Ovary (tissue), 3 donors: ENCODE results near the gene CGB5.
"Not testable (repeated sequence)": the region's sequence is repeated elsewhere in the genome, so short reads cannot be mapped to it uniquely, and the experiment has no call there.

Experiments
- CTCF ChIP-seq, 3 donors: fragments of 450-650 bp in 2 of 3; fragments of 200-600 bp in 1 of 3; IDR thresholded peaks; one replicate each; pipeline versions ENCODE4 v1.5.1 to v1.8.0; 2016 to 2022; ENCODE audit warnings: antibody characterized with exemption in 3 of 3, mild to moderate bottlenecking in 1 of 3
- EP300 ChIP-seq: sonication (generic); formaldehyde crosslinking; IDR thresholded peaks from one replicate; pipeline ENCODE4 v1.6.1; 2017; ENCODE audit warnings: antibody characterized with exemption
- POLR2A ChIP-seq: fragments of 450-650 bp; IDR thresholded peaks from one replicate; pipeline ENCODE4 v1.6.1; 2017; ENCODE audit warnings: antibody characterized with exemption, mild to moderate bottlenecking, moderate library complexity
- donor health status: DM: no; HTN: no; CAD: no.

GRCh38 chr19:49024233-49024632 lies 19.4 kb upstream of the CGB5 start, which contains the start of gene CGB3:
- TF ChIP-seq CTCF (IDR thresholded peaks at IDR 0.05); POLR2A; EP300: not testable (repeated sequence)
